Endothelial cell of umbilical vein (primary cell): Measurements from ENCODE around the gene GSG1L. TPM values are rescaled to one million over a fixed set of nuclear protein-coding genes. Genes with fewer than 3 reads are reported as not detected.

Experiments
- BruUV-seq: library from RNA; stranded (reverse); fragments of 400-500 nt; replicated peaks from 2 replicates; lab custom pipeline; 2021; lab: Mats Ljungman, UMichigan
- CTCF ChIA-PET: fragments of 300-600, 350-600 bp; sonication (Branson Sonifier 250); formaldehyde crosslinking; loops from one replicate; lab custom pipeline; 2021; ENCODE audit warnings: antibody characterized with exemption, inconsistent platforms; lab: Charles Lee
- POLR2A ChIA-PET: fragments of 300-600, 350-600 bp; sonication (Branson Sonifier 250); formaldehyde crosslinking; loops from one replicate; lab custom pipeline; 2021; ENCODE audit warnings: antibody characterized with exemption, inconsistent platforms; lab: Charles Lee
- DNase-seq: peaks from one replicate; pipeline ENCODE4 v3.0.0-alpha.2; 2011; ENCODE audit warnings: low read depth, low spot score
- FAIRE-seq: peaks from 2 replicates; lab custom pipeline; 2011; peaks lifted over from hg19 to GRCh38; lab: Jason Lieb, UNC
- H2AFZ ChIP-seq: 2 replicates; pipeline ENCODE4 v1.6.0; 2012; ENCODE audit warnings: low read depth, low read length, control low read depth, inconsistent platforms
- H3K27ac ChIP-seq: 2 replicates; pipeline ENCODE4 v1.5.1; 2011; ENCODE audit warnings: low read depth, mild to moderate bottlenecking, control low read depth, low read length, moderate library complexity; ENCODE audit not compliant: insufficient read depth
- H3K27me3 ChIP-seq, 2 experiments: 2 replicates each; pipeline versions ENCODE4 v1.6.0 to v1.6.1; 2011; ENCODE audit warnings: low read length in 2 of 2, mixed read lengths in 1 of 2; ENCODE audit not compliant: control insufficient read depth in 2 of 2, insufficient read depth in 2 of 2
- H3K36me3 ChIP-seq, 2 experiments: 2 replicates in 1 of 2; 3 replicates in 1 of 2; pipeline ENCODE4 v1.5.1; 2011; ENCODE audit warnings: low read length in 2 of 2, mild to moderate bottlenecking in 1 of 2, moderate library complexity in 1 of 2; ENCODE audit not compliant: control insufficient read depth in 2 of 2, insufficient read depth in 2 of 2; ENCODE audit errors: extremely low read depth in 1 of 2
- H3K4me1 ChIP-seq: 3 replicates; pipeline ENCODE4 v1.5.1; 2011; ENCODE audit warnings: mild to moderate bottlenecking, low read length; ENCODE audit not compliant: control insufficient read depth, insufficient read depth; ENCODE audit errors: extremely low read depth
- H3K4me2 ChIP-seq: 2 replicates; pipeline ENCODE4 v1.6.1; 2011; ENCODE audit warnings: low read length, control low read depth, mixed read lengths; ENCODE audit not compliant: insufficient read depth
- H3K4me3 ChIP-seq, 3 experiments: fragments of 200-600 bp in 1 of 3; sonication (generic), shearing (Covaris generic) in 1 of 3; replicated peaks in 1 of 3; 2 replicates each; pipeline ENCODE4 v1.5.1; 2011 to 2016; ENCODE audit warnings: control low read depth in 3 of 3, low read length in 3 of 3, mild to moderate bottlenecking in 2 of 3, inconsistent platforms in 1 of 3, low read depth in 1 of 3, moderate library complexity in 1 of 3; ENCODE audit not compliant: insufficient read depth in 1 of 3
- H3K79me2 ChIP-seq: 2 replicates; pipeline ENCODE4 v1.6.0; 2012; ENCODE audit warnings: low read length, inconsistent platforms; ENCODE audit not compliant: control insufficient read depth, insufficient read depth
- H3K9ac ChIP-seq: replicated peaks from 2 replicates; pipeline ENCODE3; 2011; ENCODE audit warnings: low read length, control low read depth; ENCODE audit not compliant: insufficient read depth; ENCODE audit errors: extremely low read depth
- H3K9me1 ChIP-seq: replicated peaks from 3 replicates; pipeline ENCODE4 v1.6.0; 2011; ENCODE audit warnings: mild to moderate bottlenecking, low read length; ENCODE audit not compliant: control insufficient read depth, insufficient read depth; ENCODE audit errors: extremely low read depth
- H3K9me3 ChIP-seq: replicated peaks from 2 replicates; pipeline ENCODE4 v1.5.1; 2012; ENCODE audit warnings: low read length, inconsistent platforms; ENCODE audit not compliant: control insufficient read depth, insufficient read depth
- H4K20me1 ChIP-seq: replicated peaks from 2 replicates; pipeline ENCODE3; 2011; ENCODE audit warnings: mild to moderate bottlenecking, low read length; ENCODE audit not compliant: control insufficient read depth, insufficient read depth; ENCODE audit errors: extremely low read depth
- EZH2 ChIP-seq: IDR thresholded peaks from 2 replicates; pipeline ENCODE4 v1.6.1; 2012; ENCODE audit warnings: borderline replicate concordance, low read depth, mild to moderate bottlenecking, moderate library complexity, low read length, inconsistent platforms; ENCODE audit not compliant: severe bottlenecking
- FOS ChIP-seq: IDR thresholded peaks from 2 replicates; pipeline ENCODE4 v1.6.1; 2011; ENCODE audit warnings: mild to moderate bottlenecking, low read length, moderate library complexity, borderline replicate concordance; ENCODE audit not compliant: insufficient read depth
- GATA2 ChIP-seq: IDR thresholded peaks from 2 replicates; pipeline ENCODE4 v1.7.0; 2011; ENCODE audit warnings: low read depth, mild to moderate bottlenecking, moderate library complexity, mixed read lengths, low read length; ENCODE audit not compliant: insufficient read length, insufficient read depth
- JUN ChIP-seq: IDR thresholded peaks from 2 replicates; pipeline ENCODE4 v1.6.1; 2011; ENCODE audit warnings: borderline replicate concordance, low read depth; ENCODE audit not compliant: insufficient read length, insufficient read depth
- MYC ChIP-seq: IDR thresholded peaks from one replicate; pipeline ENCODE4 v1.6.1; 2011; ENCODE audit warnings: mild to moderate bottlenecking, low read depth, low read length
- POLR2A ChIP-seq: IDR thresholded peaks from 2 replicates; pipeline ENCODE4 v1.6.1; 2012; ENCODE audit warnings: low read depth, mild to moderate bottlenecking, control low read depth, low read length
- POLR2AphosphoS5 ChIP-seq: IDR thresholded peaks from 2 replicates; pipeline ENCODE4 v1.6.1; 2012; ENCODE audit warnings: low read depth, mild to moderate bottlenecking, control low read depth, low read length, moderate library complexity; ENCODE audit not compliant: insufficient read depth
- dilution Hi-C: fragments of 300-500 bp; cut with MboI; formaldehyde crosslinking; loops from one replicate; pipeline ENCODE4 v1.15.0; 2019; ENCODE audit warnings: low sequenced_read_pairs; ENCODE audit not compliant: extremely low pct_ligation_motif_present
- intact Hi-C: fragments of 100-400 bp; cut with micrococcal nuclease; formaldehyde crosslinking; loops from one replicate; pipeline ENCODE4 v1.10.0; 2022
- polyA plus RNA-seq, 4 experiments: library from polyadenylated mRNA; depleted of rRNA in 3 of 4; stranded (reverse) in 3 of 4; unstranded in 1 of 4; fragments of >200 nt; gene quantifications; 2 replicates each; pipeline versions ENCODE4 v1.2.1 to v1.2.3, GENCODE V29; 2011 to 2012; ENCODE audit warnings: missing spikeins in 1 of 4
- total RNA-seq: library from RNA; stranded (reverse); gene quantifications from 2 replicates; pipeline ENCODE4 v1.2.3, GENCODE V29; 2021
- TF ChIP-seq, protein P1 (sequence below), 2 donors: IDR thresholded peaks; 1 replicate in 1 of 2; 2 replicates in 1 of 2; pipeline ENCODE4 v1.5.1; 2011; ENCODE audit warnings: low read length in 2 of 2, mild to moderate bottlenecking in 2 of 2, moderate library complexity in 2 of 2, control low read depth in 1 of 2, inconsistent platforms in 1 of 2, low read depth in 1 of 2; ENCODE audit not compliant: insufficient read depth in 1 of 2; ENCODE audit errors: extremely low read depth in 1 of 2
- TF ChIP-seq, protein P2 (sequence below): IDR thresholded peaks from 2 replicates; pipeline ENCODE4 v1.6.1; 2011; ENCODE audit not compliant: insufficient read depth, insufficient read length

The GSG1L gene
- total and polyA plus RNA-seq, 2 donors (not counting 3 experiments of a cell fraction or from before 2014, with no cell fraction given) = 0.06 TPM; not detected in 1

DNA sequence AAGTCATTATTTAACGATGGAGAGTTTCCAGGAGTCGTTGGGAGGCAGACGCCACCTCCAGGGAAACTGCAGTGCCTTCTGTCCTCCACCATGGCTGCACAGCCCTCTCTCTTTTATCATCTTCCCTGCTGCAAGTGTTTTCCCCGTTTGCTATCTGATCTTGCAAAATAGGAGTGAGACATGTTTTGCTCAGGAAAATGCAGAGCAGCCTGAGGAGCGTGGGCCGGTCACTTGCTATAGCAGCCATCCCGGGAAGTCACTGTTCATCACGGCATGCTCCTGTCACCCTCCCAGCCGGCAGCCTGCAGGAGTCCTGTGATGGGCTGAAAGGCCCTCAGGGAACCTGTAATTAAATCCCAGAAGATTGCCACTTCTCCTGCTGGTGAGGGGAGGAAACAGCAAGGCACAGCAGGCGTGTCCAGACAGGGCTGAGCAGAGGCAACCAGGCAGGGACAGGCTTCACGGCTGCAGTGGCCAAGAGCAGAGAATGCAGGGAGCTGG, 143.1 kb downstream of the GSG1L start:
- Histone ChIP-seq H3K4me1 (no peaks in the 10 kb centered on the region), H3K9me1 (no peaks in the 10 kb centered on the region), H3K9ac (no peak overlapping the region), H3K9me3 (no peaks in the 10 kb centered on the region), H3K4me3 (no peak overlapping the region), H2AFZ (no peak overlapping the region), H4K20me1 (no peaks in the 10 kb centered on the region), H3K27me3 (no peaks in the 10 kb centered on the region), H3K27ac (no peak overlapping the region), H3K79me2 (no peaks in the 10 kb centered on the region), H3K36me3 (no peaks in the 10 kb centered on the region), H3K4me2 (no peak overlapping the region)
- TF ChIP-seq GATA2 = no peak
- TF ChIP-seq, protein P1, sequence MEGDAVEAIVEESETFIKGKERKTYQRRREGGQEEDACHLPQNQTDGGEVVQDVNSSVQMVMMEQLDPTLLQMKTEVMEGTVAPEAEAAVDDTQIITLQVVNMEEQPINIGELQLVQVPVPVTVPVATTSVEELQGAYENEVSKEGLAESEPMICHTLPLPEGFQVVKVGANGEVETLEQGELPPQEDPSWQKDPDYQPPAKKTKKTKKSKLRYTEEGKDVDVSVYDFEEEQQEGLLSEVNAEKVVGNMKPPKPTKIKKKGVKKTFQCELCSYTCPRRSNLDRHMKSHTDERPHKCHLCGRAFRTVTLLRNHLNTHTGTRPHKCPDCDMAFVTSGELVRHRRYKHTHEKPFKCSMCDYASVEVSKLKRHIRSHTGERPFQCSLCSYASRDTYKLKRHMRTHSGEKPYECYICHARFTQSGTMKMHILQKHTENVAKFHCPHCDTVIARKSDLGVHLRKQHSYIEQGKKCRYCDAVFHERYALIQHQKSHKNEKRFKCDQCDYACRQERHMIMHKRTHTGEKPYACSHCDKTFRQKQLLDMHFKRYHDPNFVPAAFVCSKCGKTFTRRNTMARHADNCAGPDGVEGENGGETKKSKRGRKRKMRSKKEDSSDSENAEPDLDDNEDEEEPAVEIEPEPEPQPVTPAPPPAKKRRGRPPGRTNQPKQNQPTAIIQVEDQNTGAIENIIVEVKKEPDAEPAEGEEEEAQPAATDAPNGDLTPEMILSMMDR (IDR thresholded peaks at IDR 0.05; ENCODE audit: extremely low read depth in 1 of 2, insufficient read depth in 1 of 2, low read depth in 1 of 2, low read length in 2 of 2) = peak in 1 of 2 donors; percentile 14
- TF ChIP-seq POLR2A = no peak
- POLR2A ChIA-PET = no interaction called here
- dilution Hi-C loops (no loop called here), intact Hi-C loops (no loop called here)
- CTCF ChIA-PET = no interaction called here
- DNase-seq = no peak
- no TSS peak for BruUV-seq
- FAIRE-seq = no peak

DNA sequence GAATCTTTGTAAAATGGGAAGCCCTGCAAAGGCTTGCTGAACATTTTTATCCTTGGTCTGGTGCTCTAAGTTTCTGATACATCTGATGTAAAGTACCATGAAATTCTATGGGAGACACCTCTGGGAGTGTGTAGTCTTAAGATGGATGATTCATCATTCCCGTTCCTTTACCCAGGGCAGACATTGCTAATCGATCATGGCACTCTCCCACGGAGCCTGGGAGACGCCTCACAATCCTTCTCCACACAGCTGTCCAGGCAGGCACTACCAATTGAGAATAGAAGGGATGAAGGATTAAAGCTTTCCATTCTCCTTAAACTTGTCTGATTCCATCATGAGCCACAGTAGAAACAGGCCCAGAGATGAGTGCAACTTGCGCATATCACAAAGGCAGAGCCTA, 144.8 kb downstream of the GSG1L start:
- Histone ChIP-seq H3K4me1 (no peaks in the 10 kb centered on the region), H3K9ac (no peak overlapping the region), H3K4me3 (no peak overlapping the region), H3K9me1 (no peaks in the 10 kb centered on the region), H2AFZ (no peak overlapping the region), H3K27me3 (no peaks in the 10 kb centered on the region), H3K36me3 (no peaks in the 10 kb centered on the region), H3K79me2 (no peaks in the 10 kb centered on the region), H4K20me1 (no peaks in the 10 kb centered on the region), H3K4me2 (no peak overlapping the region), H3K9me3 (no peaks in the 10 kb centered on the region), H3K27ac (no peak overlapping the region)
- CTCF ChIA-PET = no interaction called here
- FAIRE-seq (no peak), DNase-seq (no peak)
- POLR2A ChIA-PET = no interaction called here
- TF ChIP-seq FOS (no peak), GATA2 (no peak), JUN (no peak), MYC (no peak), EZH2 (no peak), POLR2A (no peak), POLR2AphosphoS5 (no peak)
- TF ChIP-seq, protein P2, sequence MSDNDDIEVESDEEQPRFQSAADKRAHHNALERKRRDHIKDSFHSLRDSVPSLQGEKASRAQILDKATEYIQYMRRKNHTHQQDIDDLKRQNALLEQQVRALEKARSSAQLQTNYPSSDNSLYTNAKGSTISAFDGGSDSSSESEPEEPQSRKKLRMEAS = no peak
- TF ChIP-seq, protein P1 (IDR thresholded peaks at IDR 0.05; ENCODE audit: extremely low read depth in 1 of 2, insufficient read depth in 1 of 2, low read depth in 1 of 2, low read length in 2 of 2) = no peak
- dilution Hi-C loops (no loop called here), intact Hi-C loops (no loop called here)
- no TSS peak for BruUV-seq
